G401.6 (cell line): ENCODE results near the gene VPS11.
"Not testable (repeated sequence)": the region's sequence is repeated elsewhere in the genome, so short reads cannot be mapped to it uniquely, and the experiment has no call there.

Experiments used
- FAIRE-seq: peaks from 2 replicates; lab custom pipeline; 2012; peaks lifted over from hg19 to GRCh38; lab: Jason Lieb, UNC

Gene VPS11

DNA sequence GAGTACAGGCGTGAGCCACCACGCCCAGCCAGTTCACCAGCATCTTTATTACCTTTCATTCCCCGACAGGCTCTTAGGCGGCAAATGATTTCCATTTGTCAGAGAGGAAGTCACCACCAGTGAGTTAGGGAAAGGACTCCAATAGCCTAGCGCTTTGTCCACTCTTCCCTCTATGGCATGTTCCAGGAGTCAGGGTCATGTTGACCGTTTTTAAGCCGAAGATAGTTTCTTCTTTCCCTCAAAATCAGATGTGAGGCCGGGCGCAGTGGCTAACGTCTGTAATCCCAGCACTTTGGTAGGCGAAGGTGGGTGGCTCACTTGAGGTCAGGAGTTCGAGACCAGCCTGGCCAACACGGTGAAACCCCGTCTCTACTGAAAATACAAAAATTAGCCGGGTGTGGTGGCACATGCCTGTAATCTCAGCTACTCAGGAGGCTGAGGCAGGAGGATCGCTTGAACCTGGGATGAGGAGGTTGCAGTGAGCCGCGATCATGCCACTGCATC, 35.6 kb downstream of the VPS11 start:
- FAIRE-seq = not testable (repeated sequence)

GRCh38 chr11:119103793-119104192, 36.2 kb downstream of the VPS11 start:
- FAIRE-seq = no peak

GRCh38 chr11:119106564-119107537, 39.2 kb downstream of the VPS11 start, which contains the start of gene C2CD2L:
TSS of gene C2CD2L (plus strand) at chr11:119107344. CDS start at chr11:119107742, 398 bp downstream.
- peak; percentile 30 for FAIRE-seq

GRCh38 chr11:119107538-119108145, 40.0 kb downstream of the VPS11 start:
- no peak for FAIRE-seq

GRCh38 chr11:119108146-119108856, 40.7 kb downstream of the VPS11 start:
- FAIRE-seq = no peak

- FAIRE-seq = no peak
Observed at GRCh38 chr11:119108857-119109221, 41.2 kb downstream of the VPS11 start.

DNA sequence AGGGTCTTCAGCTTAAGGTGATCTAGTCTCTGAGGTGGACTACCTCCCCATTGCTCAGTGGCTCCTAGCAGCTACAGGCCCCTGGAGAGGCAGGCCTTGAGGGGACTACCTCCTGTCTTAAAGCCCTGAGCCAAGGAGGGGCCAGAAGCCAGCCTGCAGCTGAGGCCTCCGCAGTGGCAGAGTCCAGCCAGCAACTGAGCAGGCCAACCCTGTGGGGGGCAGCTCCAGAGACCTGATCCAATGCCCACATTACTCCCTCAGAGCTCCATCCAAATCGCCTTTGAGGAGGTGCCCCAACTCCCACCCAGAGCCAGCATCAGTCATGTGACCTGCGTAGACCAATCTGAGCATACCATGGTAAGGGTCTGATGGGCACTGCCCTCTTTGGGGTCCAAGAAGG, 42.2 kb downstream of the VPS11 start:
- FAIRE-seq = no peak

- no peak for FAIRE-seq
Observed at GRCh38 chr11:119110439-119110838, 42.8 kb downstream of the VPS11 start.

GRCh38 chr11:119111361-119111925, 43.8 kb downstream of the VPS11 start:
- FAIRE-seq = no peak

DNA sequence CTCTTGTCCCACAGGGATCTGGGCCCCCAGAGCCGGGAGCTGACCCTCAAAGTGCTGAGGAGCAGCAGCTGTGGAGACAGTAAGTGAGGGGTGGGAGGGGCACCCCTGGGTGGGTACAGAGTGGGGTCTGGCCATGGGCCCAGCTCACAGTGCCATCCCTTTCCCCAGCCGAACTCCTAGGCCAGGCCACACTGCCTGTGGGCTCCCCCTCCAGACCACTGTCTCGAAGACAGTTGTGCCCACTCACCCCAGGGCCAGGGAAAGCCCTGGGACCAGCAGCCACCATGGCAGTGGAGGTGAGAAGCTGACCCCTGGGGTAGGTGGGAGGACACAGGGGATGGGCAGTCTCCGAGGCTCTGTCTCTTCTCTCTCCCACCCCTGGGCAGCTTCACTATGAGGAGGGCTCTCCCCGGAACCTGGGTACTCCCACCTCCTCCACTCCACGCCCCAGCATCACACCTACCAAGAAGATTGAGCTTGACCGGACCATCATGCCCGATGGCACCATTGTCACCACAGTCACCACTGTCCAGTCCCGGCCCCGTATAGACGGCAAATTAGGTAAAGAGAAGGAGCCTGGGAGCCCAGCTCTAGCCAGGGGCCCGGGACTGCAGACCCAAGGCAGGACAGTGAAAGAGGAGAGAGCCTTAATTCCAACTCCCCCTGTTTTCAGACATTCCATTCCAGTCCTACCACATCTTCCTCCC, 44.8 kb downstream of the VPS11 start:
- no peak for FAIRE-seq

GRCh38 chr11:119113716-119114115, 46.1 kb downstream of the VPS11 start:
- FAIRE-seq = no peak

GRCh38 chr11:119114351-119114750, 46.7 kb downstream of the VPS11 start:
- FAIRE-seq = no peak

DNA sequence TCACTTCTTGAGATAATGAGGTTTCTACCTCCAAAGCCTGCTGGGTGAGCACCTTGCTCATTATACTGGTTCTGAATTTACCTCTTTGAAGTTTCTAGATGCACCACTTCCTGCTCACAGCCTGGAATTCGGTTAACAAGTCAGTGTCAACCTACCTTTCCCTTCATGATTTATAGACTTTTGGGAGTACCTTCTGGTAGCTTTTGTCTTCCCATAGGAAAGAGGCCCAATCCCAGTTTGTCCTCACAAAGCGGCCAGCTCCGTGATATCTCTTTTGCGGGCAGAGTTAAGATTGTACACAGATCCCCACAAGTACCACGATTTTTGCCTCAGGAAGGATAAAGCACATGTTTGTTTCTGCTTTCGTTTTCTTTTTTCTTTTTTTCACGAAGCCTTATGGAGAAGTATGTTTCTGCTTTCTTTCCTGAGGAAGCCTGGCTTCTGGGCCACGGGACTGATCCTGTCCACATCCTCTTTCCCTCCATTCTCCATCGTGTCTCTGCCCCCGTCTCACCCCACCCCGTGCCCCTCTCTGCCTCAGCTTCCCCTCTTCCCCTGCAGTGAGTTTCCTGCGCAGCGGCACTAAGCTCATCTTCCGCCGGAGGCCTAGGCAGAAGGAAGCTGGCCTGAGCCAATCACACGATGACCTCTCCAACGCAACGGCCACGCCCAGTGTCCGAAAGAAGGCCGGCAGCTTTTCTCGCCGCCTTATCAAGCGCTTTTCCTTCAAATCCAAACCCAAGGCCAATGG, 48.0 kb downstream of the VPS11 start:
- no peak for FAIRE-seq

GRCh38 chr11:119116235-119116594, 48.6 kb downstream of the VPS11 start:
- no peak for FAIRE-seq

DNA sequence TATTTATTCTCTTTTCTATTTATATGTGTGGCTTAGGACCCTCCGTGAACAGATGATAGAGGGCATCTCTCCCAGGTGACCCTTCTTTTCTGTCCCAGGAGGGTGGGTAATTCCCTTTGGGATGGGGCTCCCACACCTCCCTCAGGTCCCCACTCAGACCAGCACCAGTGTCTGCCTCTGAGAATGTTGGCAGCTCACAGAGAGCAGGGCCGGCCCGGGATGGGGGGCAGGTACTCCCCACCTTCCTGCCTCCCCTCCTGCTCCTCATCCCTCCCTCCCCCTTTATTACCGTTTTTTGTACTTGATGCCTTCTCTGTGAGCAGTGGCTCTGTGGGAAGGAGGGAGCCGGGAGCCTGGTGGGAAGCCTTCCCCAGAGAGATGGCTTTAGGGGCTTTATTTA, 49.0 kb downstream of the VPS11 start:
- no peak for FAIRE-seq

DNA sequence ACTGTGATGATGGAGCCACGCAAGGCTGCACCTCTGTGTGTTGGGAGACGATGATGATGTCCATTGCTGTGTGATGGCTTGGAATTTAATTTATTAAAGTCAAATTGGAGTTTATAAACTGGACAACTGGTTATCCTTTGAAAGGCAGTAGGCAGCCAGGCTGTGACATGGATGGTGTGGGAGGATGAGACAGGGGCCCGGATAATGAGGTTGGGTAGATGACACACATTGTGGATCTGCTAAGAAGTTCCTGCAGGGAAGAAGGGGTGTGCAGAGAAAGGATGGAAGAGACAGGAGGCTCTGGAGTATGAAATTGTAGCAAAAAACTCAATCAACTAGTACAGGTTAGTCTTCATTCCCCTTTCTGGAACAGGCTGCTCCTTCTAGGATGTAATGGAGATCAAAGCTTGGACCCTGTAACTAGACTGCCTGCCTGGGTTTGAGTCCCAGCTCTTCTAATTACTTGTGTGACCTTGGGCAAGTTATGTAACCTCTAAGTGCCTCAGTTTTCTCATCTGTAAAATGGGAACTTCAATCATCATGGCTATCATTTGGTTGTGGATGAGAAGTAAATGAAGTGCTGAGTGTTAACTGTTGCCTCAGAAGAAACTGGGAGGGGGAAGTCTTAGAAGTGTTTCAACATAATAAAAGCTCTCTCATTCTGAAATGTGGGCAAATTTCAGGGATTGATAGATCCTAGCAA, 49.5 kb downstream of the VPS11 start:
- FAIRE-seq = no peak

GRCh38 chr11:119118227-119118626, 50.6 kb downstream of the VPS11 start:
- FAIRE-seq = no peak

GRCh38 chr11:119118946-119119345, 51.3 kb downstream of the VPS11 start:
- FAIRE-seq = no peak

- FAIRE-seq = no peak
Observed at GRCh38 chr11:119120639-119121007, 53.0 kb downstream of the VPS11 start.

GRCh38 chr11:119121008-119121810, 53.6 kb downstream of the VPS11 start, which contains the start of gene HINFP:
TSS of gene HINFP (plus strand) at chr11:119121580. CDS start at chr11:119126945, 5,365 bp downstream.
- FAIRE-seq = peak; percentile 98
